Coronary artery (tissue), 2 donors: Measurements from ENCODE around the gene FRAS1.
"Not testable (repeated sequence)": the region's sequence is repeated elsewhere in the genome, so short reads cannot be mapped to it uniquely, and the experiment has no call there.

ENCODE experiments used
- DNase-seq: peaks from one replicate; pipeline ENCODE4 v3.0.0-alpha.2; 2017; ENCODE audit warnings: low spot score
- H3K27ac ChIP-seq, 2 donors: fragments of 200-600 bp; sonication (generic); one replicate each; pipeline ENCODE4 v1.5.1; 2016 to 2019
- H3K4me3 ChIP-seq: fragments of 200-600 bp; sonication (generic); 2 replicates; pipeline ENCODE4 v1.5.1; 2016; ENCODE audit warnings: mild to moderate bottlenecking, moderate library complexity
- TF ChIP-seq, protein P1 (sequence below): fragments of 200-600 bp; sonication (generic); IDR thresholded peaks from one replicate; pipeline ENCODE4 v1.5.1; 2019; ENCODE audit warnings: antibody characterized with exemption

Gene FRAS1

DNA sequence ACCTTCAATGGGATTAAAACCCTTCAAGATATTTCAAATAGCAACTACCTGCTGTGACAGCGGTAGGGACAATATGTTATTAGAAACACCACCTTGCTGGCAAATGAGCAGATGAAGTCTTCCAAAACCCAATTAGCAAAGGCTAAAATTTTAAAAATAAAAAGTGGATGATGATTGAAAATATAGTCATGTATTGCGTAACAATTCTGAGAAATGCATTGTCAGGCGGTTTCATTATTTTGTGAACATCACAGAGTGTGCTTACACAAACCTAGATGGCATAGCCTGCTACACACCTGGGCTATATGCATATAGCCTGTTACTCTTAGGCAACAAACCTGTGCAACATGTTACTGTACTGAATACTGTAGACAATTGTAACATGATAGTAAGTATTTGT is 403.2 kb downstream of the FRAS1 start:
- no peak for DNase-seq
- Histone ChIP-seq H3K4me3 (no peak overlapping the region), H3K27ac (no peak overlapping the region)
- TF ChIP-seq, protein P1, sequence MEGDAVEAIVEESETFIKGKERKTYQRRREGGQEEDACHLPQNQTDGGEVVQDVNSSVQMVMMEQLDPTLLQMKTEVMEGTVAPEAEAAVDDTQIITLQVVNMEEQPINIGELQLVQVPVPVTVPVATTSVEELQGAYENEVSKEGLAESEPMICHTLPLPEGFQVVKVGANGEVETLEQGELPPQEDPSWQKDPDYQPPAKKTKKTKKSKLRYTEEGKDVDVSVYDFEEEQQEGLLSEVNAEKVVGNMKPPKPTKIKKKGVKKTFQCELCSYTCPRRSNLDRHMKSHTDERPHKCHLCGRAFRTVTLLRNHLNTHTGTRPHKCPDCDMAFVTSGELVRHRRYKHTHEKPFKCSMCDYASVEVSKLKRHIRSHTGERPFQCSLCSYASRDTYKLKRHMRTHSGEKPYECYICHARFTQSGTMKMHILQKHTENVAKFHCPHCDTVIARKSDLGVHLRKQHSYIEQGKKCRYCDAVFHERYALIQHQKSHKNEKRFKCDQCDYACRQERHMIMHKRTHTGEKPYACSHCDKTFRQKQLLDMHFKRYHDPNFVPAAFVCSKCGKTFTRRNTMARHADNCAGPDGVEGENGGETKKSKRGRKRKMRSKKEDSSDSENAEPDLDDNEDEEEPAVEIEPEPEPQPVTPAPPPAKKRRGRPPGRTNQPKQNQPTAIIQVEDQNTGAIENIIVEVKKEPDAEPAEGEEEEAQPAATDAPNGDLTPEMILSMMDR: no peak

DNA sequence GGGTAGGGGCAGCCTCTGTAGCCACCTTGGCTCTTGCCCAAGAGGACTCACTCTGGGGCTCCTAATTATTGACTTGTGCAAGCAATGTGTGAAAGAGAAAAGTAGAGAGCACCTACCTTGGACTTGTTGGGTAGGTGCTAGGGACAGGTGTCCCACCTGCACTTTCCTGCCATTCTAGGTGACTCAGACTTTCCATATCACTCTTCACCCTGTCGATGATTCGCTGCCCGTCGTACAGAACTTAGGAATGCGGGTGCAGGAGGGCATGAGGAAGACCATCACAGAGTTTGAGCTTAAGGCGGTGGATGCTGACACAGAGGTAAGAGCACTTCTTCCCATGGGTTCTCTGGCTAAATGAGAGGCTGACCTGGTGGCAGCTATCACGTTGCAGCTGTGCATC is 407.1 kb downstream of the FRAS1 start:
- H3K4me3 ChIP-seq: no peak overlapping the region
- no peak for DNase-seq
- no peak overlapping the region for H3K27ac ChIP-seq
- TF ChIP-seq, protein P1: no peak

DNA sequence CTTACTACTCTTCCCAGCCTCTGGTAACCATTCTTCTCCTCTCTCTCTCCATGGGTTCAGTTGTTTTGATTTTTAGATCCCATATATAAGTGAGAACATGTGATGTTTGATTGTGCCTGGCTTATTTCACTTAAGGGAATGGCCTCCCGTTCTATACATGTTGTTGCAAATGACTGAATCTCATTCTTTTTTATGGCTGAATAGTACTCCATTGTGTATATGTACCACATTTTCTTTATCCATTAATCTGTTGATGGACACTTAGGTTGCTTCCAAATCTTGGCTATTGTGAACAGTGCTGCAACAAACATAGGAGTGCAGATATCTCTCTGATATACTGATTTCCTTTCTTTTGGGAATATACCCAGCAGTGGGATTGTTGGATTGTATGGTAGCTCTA is 410.1 kb downstream of the FRAS1 start:
- not testable (repeated sequence) for DNase-seq, H3K27ac ChIP-seq, H3K4me3 ChIP-seq

DNA sequence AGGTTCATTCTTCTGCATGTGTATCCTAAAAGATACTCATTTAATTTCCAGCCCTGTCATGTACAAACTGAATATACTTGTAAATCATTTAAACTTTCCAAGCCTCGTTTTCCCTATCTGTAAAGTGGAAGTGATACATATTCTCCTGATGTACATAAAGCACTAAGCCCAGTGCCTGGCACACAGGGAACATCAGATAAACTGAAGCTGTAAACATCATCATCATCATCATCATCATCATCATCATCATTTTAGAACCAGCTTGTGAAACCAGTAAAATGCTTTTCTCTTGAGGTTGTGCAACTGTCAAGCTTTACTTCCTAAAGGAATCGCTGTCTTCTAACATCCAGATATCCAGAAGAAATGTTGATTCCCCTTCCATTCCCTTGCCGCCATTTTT is 411.1 kb downstream of the FRAS1 start:
- TF ChIP-seq, protein P1: no peak
- no peak overlapping the region for H3K4me3 ChIP-seq
- no peak for DNase-seq
- no peak overlapping the region for H3K27ac ChIP-seq

DNA sequence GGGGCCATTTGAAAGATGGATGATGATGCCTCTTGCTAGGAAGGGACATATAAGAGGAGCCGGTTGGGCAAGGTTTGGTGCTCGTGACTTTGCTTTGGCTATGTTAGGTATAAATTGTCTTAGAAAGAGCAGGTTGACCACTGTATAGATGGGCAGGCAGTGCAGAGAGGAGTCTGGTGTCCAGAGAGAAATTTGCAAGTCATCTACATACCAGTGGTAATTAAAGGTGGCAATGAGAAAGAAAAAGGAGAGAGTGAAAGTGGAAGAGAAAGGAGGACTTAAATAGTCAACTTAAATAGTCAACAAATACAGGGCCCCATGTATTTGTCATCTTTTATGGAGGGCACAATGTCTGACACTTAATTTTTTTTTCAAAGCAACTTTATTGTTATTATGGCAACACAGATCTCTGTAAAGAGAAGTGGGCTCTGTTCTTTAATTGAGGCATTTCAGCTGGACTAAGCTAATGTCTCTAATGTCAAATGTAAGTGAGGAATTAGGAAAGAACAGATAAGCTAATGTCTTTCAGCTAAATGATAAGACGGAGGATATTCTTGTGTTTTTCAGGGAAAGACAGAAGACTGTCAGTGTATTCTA is 419.1 kb downstream of the FRAS1 start:
- Histone ChIP-seq H3K4me3 (no peak overlapping the region), H3K27ac (no peak overlapping the region)
- no peak for DNase-seq
- TF ChIP-seq, protein P1: no peak

DNA sequence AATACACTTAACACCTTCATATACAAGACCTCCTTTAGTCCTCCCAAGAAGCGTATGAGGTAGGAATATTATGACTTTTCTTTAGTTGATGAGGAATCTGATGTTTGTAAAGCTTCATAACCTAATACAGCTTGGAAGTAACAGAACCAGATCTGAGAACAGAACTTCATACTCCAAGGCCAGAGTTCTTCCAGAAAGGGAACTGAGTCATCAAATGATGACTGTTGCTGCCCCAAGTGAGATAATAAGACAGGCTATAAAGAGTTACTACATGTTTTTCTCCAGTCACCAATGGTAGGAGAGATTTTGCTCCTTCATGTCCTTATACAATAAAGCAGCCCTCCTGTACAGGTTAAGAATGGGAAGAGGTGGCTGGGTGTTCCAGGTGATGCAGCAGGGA is 420.2 kb downstream of the FRAS1 start:
- TF ChIP-seq, protein P1: no peak
- no peak for DNase-seq
- no peak overlapping the region for H3K27ac ChIP-seq
- H3K4me3 ChIP-seq: no peak overlapping the region

- H3K4me3 ChIP-seq: no peak overlapping the region
- no peak overlapping the region for H3K27ac ChIP-seq
- TF ChIP-seq, protein P1: no peak
- no peak for DNase-seq
These were observed 421.4 kb downstream of the FRAS1 start for GRCh38 chr4:78478523-78478922.

GRCh38 chr4:78480286-78480685 is 423.2 kb downstream of the FRAS1 start:
- TF ChIP-seq, protein P1: no peak
- no peak for DNase-seq
- Histone ChIP-seq H3K4me3 (no peak overlapping the region), H3K27ac (no peak overlapping the region)
